GM21515 (cell line): ENCODE data around the gene SASH1.

Experiments used
- ATAC-seq: cut with Tn5 transposase; IDR thresholded peaks from one replicate; pipeline ENCODE4 v1.9.1; 2021; ENCODE audit not compliant: unreplicated experiment

The SASH1 gene

GRCh38 chr6:148398244-148398643, 55.6 kb downstream of the SASH1 start:
- ATAC-seq, result no peak

DNA sequence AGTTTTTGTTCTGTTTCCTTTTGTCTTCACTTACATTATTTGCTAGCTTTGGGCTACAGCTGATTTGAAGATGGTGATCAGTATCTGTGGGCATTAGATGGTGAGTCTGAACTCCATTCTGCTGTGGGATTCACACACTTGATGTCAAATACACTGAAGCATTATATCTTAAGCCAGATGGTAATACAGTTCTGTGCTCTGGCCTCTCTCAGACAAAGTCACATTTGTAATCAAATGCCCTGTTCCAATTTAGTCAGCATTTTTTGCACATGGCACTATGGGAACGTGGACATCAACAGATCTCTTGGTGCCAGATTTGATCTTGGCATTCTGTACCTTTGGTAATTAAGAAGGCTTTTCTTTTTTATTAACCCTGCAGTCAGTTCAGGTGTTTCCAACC, 56.0 kb downstream of the SASH1 start:
- no peak for ATAC-seq

DNA sequence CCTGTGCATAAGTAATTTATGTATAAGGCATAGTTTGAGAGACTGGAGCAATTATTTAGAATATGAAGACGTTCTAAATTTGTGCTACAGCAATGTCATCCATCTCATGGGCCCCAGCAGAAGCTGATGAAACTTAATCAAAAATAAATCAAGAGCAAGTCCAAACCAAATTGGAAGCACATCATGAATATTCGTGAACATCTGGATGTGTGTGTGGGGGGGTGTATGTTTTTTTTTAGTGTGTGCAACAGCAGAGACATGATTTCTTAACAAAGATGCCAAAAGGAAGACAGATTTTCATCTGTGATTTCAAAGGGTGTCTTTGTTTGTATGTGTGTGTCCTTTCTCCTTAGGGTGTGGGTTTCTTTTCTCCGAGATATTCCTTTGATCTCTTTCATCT, 58.9 kb downstream of the SASH1 start:
- no peak for ATAC-seq

DNA sequence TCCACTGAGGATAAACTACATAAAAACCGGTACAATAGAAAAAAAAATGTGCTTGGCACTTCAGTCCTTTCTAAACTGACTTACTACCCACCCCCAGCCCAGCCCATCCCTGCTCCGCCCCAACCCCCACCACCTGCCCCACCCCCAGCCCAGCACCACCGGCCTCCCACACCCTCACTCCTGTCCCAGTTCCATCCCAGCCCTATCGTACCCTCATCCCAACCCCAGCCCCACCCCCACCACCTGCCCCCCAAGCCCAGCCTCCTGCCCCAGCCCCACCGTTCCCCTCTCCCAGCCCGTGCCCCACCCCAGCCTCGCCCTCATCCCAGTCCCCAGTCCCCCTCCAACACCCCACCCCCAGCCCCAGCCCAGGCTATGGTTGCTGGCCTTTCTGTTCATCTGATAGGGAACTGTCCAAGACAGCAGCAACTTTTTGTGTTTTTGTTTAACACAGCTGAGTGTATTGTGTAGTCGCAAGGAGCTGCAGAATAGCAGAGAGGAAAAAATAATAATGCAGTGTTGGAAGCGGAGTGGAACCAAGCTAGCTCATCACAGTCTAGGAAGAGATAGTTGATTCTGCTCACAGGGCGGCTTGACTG, 61.9 kb downstream of the SASH1 start:
- ATAC-seq, result no peak

- ATAC-seq, result no peak
Observed at GRCh38 chr6:148405894-148406293, 63.3 kb downstream of the SASH1 start.

DNA sequence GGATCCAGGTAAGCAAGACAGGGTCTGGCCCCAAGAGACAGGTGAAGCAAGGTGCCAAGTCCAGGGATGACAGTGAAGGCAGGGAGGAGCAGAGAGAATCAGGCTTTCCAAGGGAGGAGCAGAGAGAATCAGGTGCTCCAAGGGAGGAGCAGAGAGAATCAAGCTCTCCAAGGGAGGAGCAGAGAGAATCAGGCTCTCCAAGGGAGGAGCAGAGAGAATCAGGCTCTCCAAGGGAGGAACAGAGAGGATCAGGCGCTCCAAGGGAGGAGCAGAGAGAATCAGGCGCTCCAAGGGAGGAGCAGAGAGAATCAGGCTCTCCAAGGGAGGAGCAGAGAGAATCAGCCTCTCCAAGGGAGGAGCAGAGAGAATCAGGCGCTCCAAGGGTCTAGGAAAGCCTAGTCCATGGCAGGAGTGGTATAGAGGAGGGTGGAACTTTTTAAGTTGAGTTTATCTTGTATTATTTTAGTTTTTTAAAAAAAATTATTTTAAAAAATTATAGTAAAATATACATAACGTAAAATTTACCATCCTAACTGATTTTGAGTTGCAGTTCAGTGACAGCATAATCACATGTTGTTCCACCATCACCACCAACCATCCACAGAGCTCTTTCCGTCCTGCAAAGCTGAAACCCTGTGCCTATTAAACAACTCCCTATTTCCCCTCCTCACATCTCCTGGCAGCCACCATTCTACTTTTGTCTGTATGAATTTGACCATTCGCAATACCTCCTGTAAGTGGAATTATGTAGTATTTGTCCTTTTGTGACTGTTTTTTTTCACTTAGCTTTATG, 64.1 kb downstream of the SASH1 start:
- ATAC-seq, result no peak

DNA sequence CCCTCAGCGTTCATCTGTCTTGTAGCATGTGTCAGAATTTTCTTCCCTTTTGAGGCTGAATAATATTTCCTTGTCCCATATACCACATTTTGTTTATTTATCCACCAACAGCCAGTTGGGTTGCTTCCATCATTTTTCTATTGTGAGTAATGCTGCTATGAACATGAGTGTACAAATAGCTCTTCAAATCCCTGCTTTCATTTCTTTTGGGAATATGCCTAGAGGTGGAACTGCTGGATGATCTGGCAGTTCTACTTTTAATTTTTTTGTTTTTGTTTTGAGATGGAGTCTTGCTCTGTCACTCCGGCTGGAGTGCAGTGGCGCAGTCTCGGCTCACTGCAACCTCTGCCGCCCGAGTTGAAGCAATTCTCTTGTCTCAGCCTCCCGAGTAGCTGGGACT, 64.7 kb downstream of the SASH1 start:
- no peak for ATAC-seq

GRCh38 chr6:148413321-148414091, 70.9 kb downstream of the SASH1 start:
- ATAC-seq, result no peak

- ATAC-seq, result no peak
Observed at GRCh38 chr6:148414092-148414489, 71.5 kb downstream of the SASH1 start.

GRCh38 chr6:148414836-148415235, 72.2 kb downstream of the SASH1 start:
- no peak for ATAC-seq

DNA sequence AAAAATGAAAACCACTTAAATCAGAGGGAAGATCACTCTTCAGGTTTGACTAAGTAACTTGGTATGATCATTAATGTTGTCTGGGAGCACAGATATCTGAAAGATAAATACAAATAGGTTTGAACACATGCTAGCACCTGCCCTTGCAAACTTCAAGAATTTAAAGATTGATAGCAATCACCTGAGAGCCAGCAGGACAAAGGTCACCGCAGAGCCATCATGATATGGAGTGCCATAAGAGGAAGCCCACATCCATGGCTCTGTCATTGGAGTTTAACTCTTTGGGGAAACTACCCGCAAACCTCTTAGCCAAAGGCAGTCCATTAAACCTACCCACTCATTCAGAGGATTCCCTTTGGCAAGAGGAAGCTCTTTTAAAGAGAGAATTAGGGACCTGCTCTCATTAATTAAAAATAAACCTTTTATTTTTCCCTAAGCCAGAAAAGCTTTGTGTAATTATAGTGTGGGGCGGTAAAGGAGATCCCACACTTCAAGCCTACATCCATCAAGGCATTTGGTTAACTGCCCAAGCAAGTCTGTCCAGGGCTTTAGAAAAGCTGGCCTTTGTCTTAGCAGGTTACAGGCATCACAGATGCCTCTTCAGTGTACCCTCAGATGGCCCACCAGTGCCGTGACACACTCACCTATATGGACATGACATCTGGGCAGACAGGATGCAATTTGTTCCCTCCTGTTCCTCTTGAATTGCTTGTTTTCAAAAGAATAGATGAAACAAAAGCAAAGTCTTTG, 73.0 kb downstream of the SASH1 start:
- no peak for ATAC-seq

DNA sequence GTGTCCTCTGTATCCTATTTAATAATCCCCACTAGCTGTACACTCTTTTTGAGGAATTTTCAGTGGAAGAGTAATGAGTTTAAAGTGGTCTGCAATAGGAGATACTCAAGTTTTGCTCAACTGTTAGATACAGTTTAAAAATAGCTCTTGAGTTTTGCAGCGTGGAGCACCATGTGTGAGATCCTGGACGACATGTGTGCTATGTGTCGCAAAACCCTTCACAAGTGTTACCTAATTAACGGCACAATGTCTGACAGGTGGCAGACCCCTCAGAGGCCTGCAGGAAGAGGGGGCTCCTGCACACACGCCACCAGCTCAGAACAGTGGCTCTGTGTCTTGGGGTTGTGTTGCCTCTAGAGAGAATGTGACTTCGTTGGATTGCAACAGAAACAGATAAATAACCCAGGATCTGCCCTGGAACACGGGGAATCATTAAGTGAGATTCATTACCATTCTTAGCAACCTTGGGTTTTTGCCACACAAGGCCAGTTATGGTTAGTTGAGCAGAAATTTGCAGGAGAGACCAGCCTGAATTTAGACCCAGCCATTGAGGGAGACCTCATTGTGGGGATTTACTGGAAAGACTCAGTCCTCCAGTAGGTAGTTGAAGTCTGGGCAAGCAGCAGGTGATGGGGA, 73.8 kb downstream of the SASH1 start:
- ATAC-seq, result no peak

DNA sequence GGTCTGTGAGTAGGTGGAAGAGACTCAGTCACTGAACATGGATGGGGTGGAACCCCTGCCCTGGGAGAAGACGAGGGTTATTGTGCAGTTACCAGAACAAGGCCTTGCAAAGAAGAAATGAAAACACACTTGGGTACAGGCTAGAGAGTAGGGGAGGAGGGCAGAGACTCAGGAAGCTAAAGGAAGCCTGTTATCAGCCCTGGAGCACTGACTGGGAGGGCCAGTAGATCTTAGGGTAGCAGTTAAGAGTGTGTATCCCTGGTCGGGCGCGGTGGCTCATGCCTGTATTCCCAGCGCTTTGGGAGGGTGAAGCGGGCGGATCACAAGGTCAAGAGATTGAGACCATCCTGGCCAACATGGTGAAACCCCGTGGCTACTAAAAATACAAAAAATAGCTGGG, 74.4 kb downstream of the SASH1 start:
- ATAC-seq, result no peak

DNA sequence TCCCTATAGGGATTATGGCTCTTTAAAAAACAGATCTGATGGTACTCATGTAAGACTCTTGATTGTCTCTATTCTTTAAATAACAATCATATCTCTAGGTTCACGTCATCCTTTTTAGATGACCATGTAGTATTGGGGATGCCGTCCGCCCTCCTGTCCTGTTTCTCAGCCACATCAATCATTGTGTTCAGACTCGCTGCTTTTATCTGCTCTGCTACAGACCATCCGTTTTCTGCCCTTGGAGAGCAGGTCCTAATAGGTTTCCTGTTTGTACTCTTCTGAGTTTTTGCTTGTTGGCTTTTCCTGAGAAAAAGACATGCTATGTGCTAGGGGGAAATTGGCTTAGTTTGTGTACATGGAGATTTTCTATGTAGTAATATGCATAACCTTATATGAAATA, 76.8 kb downstream of the SASH1 start:
- no peak for ATAC-seq

GRCh38 chr6:148422085-148422484, 79.4 kb downstream of the SASH1 start:
- no peak for ATAC-seq

DNA sequence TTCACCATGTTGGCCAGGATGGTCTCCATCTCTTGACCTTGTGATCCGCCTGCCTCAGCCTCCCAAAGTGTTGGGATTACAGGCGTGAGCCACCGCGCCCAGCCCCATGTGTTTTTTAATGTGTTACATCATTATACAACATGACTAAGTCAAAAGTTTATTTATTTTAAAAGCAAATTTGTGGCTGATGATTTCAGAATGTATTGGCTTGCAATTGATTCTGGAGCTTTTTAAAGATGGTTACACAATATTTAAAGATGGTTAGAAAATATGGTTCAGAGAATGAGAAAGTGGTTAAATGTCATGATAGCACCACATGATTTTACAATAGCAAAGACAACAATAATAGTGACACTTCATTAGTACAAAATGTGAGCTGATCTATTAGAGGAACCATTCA, 80.5 kb downstream of the SASH1 start:
- no peak for ATAC-seq

DNA sequence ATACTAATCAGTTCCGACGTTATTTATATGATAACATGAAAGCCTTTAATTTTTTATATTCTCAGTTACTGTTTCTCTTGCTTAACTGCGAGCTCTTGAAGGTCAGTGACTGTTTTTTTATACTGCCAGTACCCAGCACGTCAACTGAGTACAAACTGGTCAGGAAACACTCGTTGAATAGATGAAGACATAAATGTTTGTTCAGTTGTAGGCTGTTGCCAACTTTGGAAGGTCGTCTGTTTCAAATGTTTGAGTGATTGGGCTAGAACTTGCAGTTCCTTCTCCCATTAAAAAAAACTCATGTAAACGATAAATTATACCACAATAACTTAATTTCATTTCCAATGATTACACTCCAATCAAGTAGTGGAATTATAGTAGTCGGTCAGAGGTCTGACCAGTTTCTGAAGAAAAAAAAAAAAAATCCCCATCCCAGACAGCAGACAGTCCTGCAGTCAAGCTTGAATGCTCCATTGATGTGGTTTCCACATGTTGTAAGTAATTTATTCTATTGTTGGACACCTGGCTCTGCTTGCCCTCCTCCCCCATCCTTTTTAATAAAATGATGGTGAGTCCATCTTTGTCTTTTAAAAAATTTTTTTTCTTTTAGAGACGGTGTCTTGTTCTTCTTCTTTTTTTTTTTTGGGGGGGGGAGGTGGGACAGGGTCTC, 81.1 kb downstream of the SASH1 start:
- no peak for ATAC-seq

GRCh38 chr6:148425443-148425842, 82.8 kb downstream of the SASH1 start:
- ATAC-seq, result no peak

DNA sequence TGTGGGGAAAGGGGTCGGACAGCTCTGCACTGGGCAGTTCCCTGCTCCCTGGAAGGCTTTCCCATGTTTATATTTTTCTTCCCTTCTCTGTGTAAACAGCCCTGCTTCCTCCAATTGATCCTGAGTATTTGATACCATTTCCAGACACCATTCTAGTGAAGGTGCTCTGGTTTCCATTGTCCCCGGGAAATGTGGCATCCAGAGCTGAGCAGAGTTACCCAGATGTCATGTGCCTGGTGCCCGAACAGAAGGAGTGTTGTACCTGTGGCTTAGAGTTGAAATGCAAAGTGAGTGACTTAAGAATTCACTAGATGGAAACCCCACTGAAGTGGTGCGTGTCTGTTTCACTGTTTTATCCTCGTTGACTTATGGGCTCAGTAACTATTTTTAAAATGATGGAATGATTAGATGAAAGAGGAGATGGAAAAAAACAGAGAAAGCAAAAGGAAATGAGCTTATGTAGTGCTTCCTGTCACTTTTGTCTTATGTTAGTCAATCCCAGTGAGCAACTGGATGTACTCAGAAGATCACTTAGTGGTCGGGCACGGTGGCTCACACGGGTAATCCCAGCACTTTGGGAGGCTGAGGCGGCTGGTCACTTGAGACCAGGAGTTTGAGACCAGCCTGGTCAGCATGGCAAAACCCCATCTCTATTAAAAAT, 83.8 kb downstream of the SASH1 start:
- no peak for ATAC-seq

DNA sequence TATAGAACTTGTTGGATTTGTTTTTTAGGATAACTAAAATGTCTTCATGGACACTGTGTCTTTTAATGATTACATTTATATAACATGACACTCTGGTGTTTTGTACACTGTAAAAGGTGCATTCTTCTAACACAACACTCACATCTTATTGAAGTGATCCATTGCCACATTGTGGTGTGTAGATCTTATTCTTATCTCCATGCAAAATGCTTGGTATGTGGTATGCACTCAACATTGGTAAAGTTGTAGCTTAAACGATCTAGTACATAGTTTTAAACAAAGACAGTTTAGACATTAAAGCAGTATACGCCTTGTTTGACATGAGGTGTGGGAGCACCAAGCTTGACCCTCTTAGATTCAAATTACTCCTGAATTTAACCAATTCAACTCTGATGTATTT, 84.7 kb downstream of the SASH1 start:
- no peak for ATAC-seq
